ENCODE data around the gene CUX1. TPM values are rescaled to one million over a fixed set of nuclear protein-coding genes. Genes with fewer than 3 reads are reported as not detected.

Gene CUX1
- total RNA-seq, 1 donor from 2014 or later, result 56.5 TPM

DNA sequence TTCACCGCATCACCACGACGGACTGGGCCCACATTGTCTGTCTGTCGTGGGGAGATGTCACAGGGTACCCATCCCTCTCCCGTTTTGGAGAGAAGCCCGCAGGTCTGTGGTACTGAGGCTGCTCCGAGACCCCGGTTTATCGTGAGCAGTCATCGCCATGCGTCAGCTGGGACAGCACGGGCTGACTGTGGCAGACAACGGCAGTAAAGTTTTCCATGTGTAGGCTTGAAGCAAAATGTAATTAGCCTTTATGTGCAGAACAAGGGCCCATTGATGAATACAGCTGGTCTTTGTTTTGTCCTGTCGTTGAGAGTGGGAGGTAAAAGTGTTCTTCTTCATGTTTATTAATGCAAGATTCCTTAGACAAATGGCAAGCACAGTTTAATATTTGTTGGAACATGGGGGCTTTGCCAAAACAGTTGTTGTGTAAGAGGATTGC lies 301.8 kb downstream of the CUX1 start:
- TF ChIP-seq, protein P1, sequence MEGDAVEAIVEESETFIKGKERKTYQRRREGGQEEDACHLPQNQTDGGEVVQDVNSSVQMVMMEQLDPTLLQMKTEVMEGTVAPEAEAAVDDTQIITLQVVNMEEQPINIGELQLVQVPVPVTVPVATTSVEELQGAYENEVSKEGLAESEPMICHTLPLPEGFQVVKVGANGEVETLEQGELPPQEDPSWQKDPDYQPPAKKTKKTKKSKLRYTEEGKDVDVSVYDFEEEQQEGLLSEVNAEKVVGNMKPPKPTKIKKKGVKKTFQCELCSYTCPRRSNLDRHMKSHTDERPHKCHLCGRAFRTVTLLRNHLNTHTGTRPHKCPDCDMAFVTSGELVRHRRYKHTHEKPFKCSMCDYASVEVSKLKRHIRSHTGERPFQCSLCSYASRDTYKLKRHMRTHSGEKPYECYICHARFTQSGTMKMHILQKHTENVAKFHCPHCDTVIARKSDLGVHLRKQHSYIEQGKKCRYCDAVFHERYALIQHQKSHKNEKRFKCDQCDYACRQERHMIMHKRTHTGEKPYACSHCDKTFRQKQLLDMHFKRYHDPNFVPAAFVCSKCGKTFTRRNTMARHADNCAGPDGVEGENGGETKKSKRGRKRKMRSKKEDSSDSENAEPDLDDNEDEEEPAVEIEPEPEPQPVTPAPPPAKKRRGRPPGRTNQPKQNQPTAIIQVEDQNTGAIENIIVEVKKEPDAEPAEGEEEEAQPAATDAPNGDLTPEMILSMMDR (IDR thresholded peaks at IDR 0.05; ENCODE audit: partially characterized antibody, unreplicated experiment), result no peak
- Mint-ChIP-seq H3K4me3 (ENCODE audit: unreplicated experiment) (no peak overlapping the region), H3K36me3 (ENCODE audit: unreplicated experiment) (peaks cover 12% of the 10 kb centered on the region), H3K27ac (ENCODE audit: unreplicated experiment) (no peak overlapping the region), H3K27me3 (ENCODE audit: unreplicated experiment) (peaks cover 7% of the 10 kb centered on the region), H3K9me3 (ENCODE audit: unreplicated experiment) (peaks cover 7% of the 10 kb centered on the region), H3K4me1 (ENCODE audit: low read depth, unreplicated experiment) (no peaks in the 10 kb centered on the region)
- DNase-seq, result no peak

DNA sequence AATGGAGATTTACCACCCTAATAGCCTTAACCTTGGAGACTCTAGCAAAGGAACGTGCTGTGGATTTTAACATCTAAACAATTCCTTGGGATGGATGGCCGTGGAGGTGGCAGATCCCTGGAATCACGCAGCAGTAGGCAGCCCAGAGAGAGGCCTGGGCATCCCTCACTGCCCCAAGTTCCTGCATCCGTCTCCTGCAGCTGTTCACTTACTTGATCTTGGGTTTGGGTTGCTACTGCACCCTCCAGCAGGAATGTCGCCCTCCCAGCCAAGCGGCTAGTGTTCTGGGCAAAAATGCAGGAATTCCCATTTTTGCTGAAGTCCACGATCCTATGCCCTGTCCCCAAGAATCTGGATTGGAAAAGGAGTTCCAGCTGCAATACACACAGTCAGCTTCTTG lies 302.5 kb downstream of the CUX1 start:
- Mint-ChIP-seq H3K27me3 (ENCODE audit: unreplicated experiment) (peaks cover 7% of the 10 kb centered on the region), H3K36me3 (ENCODE audit: unreplicated experiment) (peaks cover 15% of the 10 kb centered on the region), H3K27ac (ENCODE audit: unreplicated experiment) (no peak overlapping the region), H3K4me1 (ENCODE audit: low read depth, unreplicated experiment) (no peaks in the 10 kb centered on the region), H3K9me3 (ENCODE audit: unreplicated experiment) (peaks cover 9% of the 10 kb centered on the region), H3K4me3 (ENCODE audit: unreplicated experiment) (no peak overlapping the region)
- no peak for DNase-seq
- TF ChIP-seq, protein P1 (IDR thresholded peaks at IDR 0.05; ENCODE audit: partially characterized antibody, unreplicated experiment), result no peak

DNA sequence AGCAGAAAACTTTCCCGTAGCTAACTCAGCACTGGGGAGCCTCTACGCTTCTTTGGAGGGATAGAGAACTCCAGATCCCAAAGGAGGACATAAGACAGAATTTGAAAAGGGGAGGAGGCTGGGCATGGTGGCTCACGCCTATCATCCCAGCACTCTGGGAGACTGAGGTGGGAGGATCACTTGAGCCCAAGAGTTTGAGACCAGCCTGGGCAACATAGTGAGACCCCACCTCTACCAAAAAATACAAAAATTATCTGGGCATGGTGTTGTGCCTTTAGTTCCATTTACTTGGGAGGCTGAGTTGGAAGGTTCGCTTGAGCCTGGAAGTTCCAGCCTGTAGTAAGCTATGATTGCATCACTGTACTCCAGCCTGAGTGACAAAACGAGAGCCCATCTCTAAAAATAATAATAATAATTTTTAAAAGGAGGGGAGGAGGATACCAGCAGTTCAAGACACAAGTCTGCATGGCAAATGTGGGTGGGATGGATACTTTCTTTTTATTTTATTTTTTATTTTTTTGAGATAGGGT lies 303.3 kb downstream of the CUX1 start:
- no peak overlapping the region for H3K4me3 Mint-ChIP-seq (ENCODE audit: unreplicated experiment)

DNA sequence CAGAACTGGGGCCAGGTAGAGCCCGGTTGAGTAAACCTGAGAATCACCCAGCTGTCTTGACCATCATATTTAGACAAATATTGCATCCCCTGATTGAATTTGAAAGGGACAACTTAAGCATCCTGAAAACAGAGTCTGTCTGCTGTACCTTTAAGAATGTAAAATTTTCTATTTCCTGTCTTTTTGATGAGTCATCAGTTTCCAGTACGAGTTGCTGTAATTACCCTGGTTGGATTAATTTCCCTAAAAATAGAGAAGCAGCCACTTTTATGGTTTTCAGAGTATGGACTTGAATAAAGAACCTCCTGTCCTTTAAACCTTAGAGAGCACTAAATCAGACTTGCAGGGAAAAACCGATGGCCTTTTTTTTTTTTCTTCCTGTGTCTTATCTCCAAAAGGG lies 304.6 kb downstream of the CUX1 start:
- TF ChIP-seq, protein P1 (IDR thresholded peaks at IDR 0.05; ENCODE audit: partially characterized antibody, unreplicated experiment), result no peak
- Mint-ChIP-seq H3K36me3 (ENCODE audit: unreplicated experiment) (peaks cover 7% of the 10 kb centered on the region), H3K27ac (ENCODE audit: unreplicated experiment) (no peak overlapping the region), H3K27me3 (ENCODE audit: unreplicated experiment) (peaks cover 5% of the 10 kb centered on the region), H3K9me3 (ENCODE audit: unreplicated experiment) (peaks cover 9% of the 10 kb centered on the region), H3K4me3 (ENCODE audit: unreplicated experiment) (no peak overlapping the region), H3K4me1 (ENCODE audit: low read depth, unreplicated experiment) (no peaks in the 10 kb centered on the region)
- no peak for DNase-seq

More for the DNA sequence above, 303.3 kb downstream of the CUX1 start:
- Mint-ChIP-seq H3K4me1 (ENCODE audit: low read depth, unreplicated experiment) (no peaks in the 10 kb centered on the region), H3K27me3 (ENCODE audit: unreplicated experiment) (peaks cover 5% of the 10 kb centered on the region), H3K36me3 (ENCODE audit: unreplicated experiment) (peaks cover 11% of the 10 kb centered on the region), H3K27ac (ENCODE audit: unreplicated experiment) (no peak overlapping the region), H3K9me3 (ENCODE audit: unreplicated experiment) (peaks cover 9% of the 10 kb centered on the region)
- TF ChIP-seq, protein P1 (IDR thresholded peaks at IDR 0.05; ENCODE audit: partially characterized antibody, unreplicated experiment), result no peak
- no peak for DNase-seq

DNA sequence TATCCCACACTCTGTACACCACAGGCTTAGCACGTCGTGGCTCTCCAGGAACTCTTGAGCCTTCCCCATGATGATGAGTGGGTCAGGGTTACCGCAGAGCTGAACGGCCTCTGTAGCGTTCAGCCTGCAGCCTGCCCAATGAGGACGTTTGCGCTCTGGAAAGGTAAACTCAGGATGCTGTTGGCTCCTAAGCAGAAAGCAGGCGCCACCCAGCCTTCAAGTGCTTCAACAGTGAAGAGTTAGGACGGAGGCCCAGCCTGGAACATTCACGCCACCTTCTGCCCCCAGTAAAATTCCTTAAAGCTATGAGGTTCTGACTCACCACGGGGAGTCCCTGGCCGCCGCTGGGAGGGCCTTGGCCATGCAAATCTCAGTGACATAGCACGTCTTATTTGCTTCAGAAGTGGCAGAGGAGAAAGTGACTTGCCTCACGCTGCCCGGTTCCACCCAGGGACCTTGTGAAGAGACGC lies 307.7 kb downstream of the CUX1 start:
- Mint-ChIP-seq H3K4me1 (ENCODE audit: low read depth, unreplicated experiment) (peaks cover 5% of the 10 kb centered on the region), H3K4me3 (ENCODE audit: unreplicated experiment) (no peak overlapping the region), H3K27ac (ENCODE audit: unreplicated experiment) (no peak overlapping the region), H3K9me3 (ENCODE audit: unreplicated experiment) (peaks cover 5% of the 10 kb centered on the region), H3K36me3 (ENCODE audit: unreplicated experiment) (peaks cover 7% of the 10 kb centered on the region), H3K27me3 (ENCODE audit: unreplicated experiment) (peaks cover 5% of the 10 kb centered on the region)
- TF ChIP-seq, protein P1 (IDR thresholded peaks at IDR 0.05; ENCODE audit: partially characterized antibody, unreplicated experiment), result no peak
- no peak for DNase-seq
